ENCODE results near the gene CSF1R.

GRCh38 chr5:150062216-150062922 lies 24.0 kb downstream of the CSF1R start:
- TF ChIP-seq, protein P1, sequence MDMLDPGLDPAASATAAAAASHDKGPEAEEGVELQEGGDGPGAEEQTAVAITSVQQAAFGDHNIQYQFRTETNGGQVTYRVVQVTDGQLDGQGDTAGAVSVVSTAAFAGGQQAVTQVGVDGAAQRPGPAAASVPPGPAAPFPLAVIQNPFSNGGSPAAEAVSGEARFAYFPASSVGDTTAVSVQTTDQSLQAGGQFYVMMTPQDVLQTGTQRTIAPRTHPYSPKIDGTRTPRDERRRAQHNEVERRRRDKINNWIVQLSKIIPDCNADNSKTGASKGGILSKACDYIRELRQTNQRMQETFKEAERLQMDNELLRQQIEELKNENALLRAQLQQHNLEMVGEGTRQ (IDR thresholded peaks at IDR 0.05; ENCODE audit: borderline replicate concordance, low read depth, low read length): no peak
- TF ChIP-seq, protein P2, sequence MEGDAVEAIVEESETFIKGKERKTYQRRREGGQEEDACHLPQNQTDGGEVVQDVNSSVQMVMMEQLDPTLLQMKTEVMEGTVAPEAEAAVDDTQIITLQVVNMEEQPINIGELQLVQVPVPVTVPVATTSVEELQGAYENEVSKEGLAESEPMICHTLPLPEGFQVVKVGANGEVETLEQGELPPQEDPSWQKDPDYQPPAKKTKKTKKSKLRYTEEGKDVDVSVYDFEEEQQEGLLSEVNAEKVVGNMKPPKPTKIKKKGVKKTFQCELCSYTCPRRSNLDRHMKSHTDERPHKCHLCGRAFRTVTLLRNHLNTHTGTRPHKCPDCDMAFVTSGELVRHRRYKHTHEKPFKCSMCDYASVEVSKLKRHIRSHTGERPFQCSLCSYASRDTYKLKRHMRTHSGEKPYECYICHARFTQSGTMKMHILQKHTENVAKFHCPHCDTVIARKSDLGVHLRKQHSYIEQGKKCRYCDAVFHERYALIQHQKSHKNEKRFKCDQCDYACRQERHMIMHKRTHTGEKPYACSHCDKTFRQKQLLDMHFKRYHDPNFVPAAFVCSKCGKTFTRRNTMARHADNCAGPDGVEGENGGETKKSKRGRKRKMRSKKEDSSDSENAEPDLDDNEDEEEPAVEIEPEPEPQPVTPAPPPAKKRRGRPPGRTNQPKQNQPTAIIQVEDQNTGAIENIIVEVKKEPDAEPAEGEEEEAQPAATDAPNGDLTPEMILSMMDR (IDR thresholded peaks at IDR 0.05): no peak
- TF ChIP-seq, protein P3, sequence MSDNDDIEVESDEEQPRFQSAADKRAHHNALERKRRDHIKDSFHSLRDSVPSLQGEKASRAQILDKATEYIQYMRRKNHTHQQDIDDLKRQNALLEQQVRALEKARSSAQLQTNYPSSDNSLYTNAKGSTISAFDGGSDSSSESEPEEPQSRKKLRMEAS (IDR thresholded peaks at IDR 0.05; ENCODE audit: low read depth): no peak
- TF ChIP-seq POLR2AphosphoS5 (IDR thresholded peaks at IDR 0.05; ENCODE audit: low read depth, low read length) (no peak), RAD21 (IDR thresholded peaks at IDR 0.05; ENCODE audit: low read length) (no peak), GATA2 (CRISPR knock-in tag; IDR thresholded peaks at IDR 0.05) (no peak), FOXM1 (IDR thresholded peaks at IDR 0.05; ENCODE audit: low read depth) (no peak), EP300 (IDR thresholded peaks at IDR 0.05; ENCODE audit: borderline replicate concordance in 1 of 2, low read depth in 1 of 2, low read length in 1 of 2) (no peak), SMC3 (IDR thresholded peaks at IDR 0.05; ENCODE audit: low read depth, low read length) (no peak), YY1 (IDR thresholded peaks at IDR 0.05; ENCODE audit: low read depth) (no peak), ZBTB33 (IDR thresholded peaks at IDR 0.05; ENCODE audit: borderline replicate concordance, low read depth) (no peak), RFX5 (IDR thresholded peaks at IDR 0.05; ENCODE audit: low read length) (no peak), NRF1 (IDR thresholded peaks at IDR 0.05; ENCODE audit: low read depth, low read length) (no peak)
- TF ChIP-seq, protein P4, sequence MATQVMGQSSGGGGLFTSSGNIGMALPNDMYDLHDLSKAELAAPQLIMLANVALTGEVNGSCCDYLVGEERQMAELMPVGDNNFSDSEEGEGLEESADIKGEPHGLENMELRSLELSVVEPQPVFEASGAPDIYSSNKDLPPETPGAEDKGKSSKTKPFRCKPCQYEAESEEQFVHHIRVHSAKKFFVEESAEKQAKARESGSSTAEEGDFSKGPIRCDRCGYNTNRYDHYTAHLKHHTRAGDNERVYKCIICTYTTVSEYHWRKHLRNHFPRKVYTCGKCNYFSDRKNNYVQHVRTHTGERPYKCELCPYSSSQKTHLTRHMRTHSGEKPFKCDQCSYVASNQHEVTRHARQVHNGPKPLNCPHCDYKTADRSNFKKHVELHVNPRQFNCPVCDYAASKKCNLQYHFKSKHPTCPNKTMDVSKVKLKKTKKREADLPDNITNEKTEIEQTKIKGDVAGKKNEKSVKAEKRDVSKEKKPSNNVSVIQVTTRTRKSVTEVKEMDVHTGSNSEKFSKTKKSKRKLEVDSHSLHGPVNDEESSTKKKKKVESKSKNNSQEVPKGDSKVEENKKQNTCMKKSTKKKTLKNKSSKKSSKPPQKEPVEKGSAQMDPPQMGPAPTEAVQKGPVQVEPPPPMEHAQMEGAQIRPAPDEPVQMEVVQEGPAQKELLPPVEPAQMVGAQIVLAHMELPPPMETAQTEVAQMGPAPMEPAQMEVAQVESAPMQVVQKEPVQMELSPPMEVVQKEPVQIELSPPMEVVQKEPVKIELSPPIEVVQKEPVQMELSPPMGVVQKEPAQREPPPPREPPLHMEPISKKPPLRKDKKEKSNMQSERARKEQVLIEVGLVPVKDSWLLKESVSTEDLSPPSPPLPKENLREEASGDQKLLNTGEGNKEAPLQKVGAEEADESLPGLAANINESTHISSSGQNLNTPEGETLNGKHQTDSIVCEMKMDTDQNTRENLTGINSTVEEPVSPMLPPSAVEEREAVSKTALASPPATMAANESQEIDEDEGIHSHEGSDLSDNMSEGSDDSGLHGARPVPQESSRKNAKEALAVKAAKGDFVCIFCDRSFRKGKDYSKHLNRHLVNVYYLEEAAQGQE (IDR thresholded peaks at IDR 0.05; ENCODE audit: low read depth, low read length): no peak
